Smooth muscle cell (in vitro differentiated cells): ENCODE data around the gene CDC42. TPM values are rescaled to one million over a fixed set of nuclear protein-coding genes. Genes with fewer than 3 reads are reported as not detected.

ENCODE experiments used
- DNase-seq: peaks from one replicate; lab custom pipeline; 2025; ENCODE audit not compliant: unreplicated experiment; lab: John Stamatoyannopoulos, UW
- H2AFZ ChIP-seq: fragments of 200-600 bp; sonication (generic); 2 replicates; pipeline ENCODE4 v1.6.0; 2016; ENCODE audit warnings: antibody characterized with exemption, low read depth, mild to moderate bottlenecking
- H3F3A ChIP-seq: fragments of 200-600 bp; sonication (generic); 2 replicates; pipeline ENCODE4 v1.6.0; 2017; ENCODE audit warnings: antibody characterized with exemption, low read depth
- H3K27ac ChIP-seq: fragments of 200-600 bp; sonication (generic); 2 replicates; pipeline ENCODE4 v1.5.1; 2016; ENCODE audit warnings: low read depth, mild to moderate bottlenecking
- H3K27me3 ChIP-seq: fragments of 200-600 bp; sonication (generic); 2 replicates; pipeline ENCODE4 v1.6.1; 2016; ENCODE audit warnings: low read depth, mild to moderate bottlenecking
- H3K36me3 ChIP-seq: fragments of 200-600 bp; sonication (generic); 2 replicates; pipeline ENCODE4 v1.5.1; 2016; ENCODE audit warnings: low read depth
- H3K4me1 ChIP-seq: fragments of 200-600 bp; sonication (generic); 2 replicates; pipeline ENCODE4 v1.5.1; 2016; ENCODE audit warnings: low read depth
- H3K4me2 ChIP-seq: fragments of 200-600 bp; sonication (generic); 2 replicates; pipeline ENCODE4 v1.6.0; 2016; ENCODE audit warnings: mild to moderate bottlenecking
- H3K4me3 ChIP-seq: fragments of 200-600 bp; sonication (generic); 2 replicates; pipeline ENCODE4 v1.5.1; 2016; ENCODE audit warnings: mild to moderate bottlenecking
- H3K79me2 ChIP-seq: fragments of 200-600 bp; sonication (generic); 2 replicates; pipeline ENCODE4 v1.6.0; 2016; ENCODE audit warnings: low read depth, mild to moderate bottlenecking
- H3K9ac ChIP-seq: fragments of 200-600 bp; sonication (generic); 2 replicates; pipeline ENCODE4 v1.6.0; 2016; ENCODE audit warnings: low read depth
- H3K9me3 ChIP-seq: fragments of 200-600 bp; sonication (generic); replicated peaks from 2 replicates; pipeline ENCODE4 v1.5.1; 2016; ENCODE audit warnings: low read depth
- H4K20me1 ChIP-seq: fragments of 200-600 bp; sonication (generic); 2 replicates; pipeline ENCODE4 v1.6.0; 2016; ENCODE audit warnings: low read depth
- CTCF ChIP-seq: fragments of 200-600 bp; sonication (generic); IDR thresholded peaks from 2 replicates; pipeline ENCODE4 v1.5.1; 2017; ENCODE audit warnings: borderline replicate concordance, mild to moderate bottlenecking, antibody characterized with exemption; ENCODE audit not compliant: insufficient read depth, poor library complexity, severe bottlenecking
- WGBS: methylation state at CpG from one replicate; pipeline ENCODE4 v1.1.7; 2016; ENCODE audit warnings: low lambda C conversion rate; 5-methylcytosine and 5-hydroxymethylcytosine counted together
- polyA plus RNA-seq: library from polyadenylated mRNA; unstranded; fragments of >200 nt; fragmentation: Nextera tagmentation; extraction: Ambion mirVana; gene quantifications from 2 replicates; pipeline ENCODE4 v1.2.1, GENCODE V29; 2016
- total RNA-seq: library from RNA; depleted of rRNA; stranded (reverse); fragments of >200 nt; gene quantifications from 2 replicates; pipeline ENCODE4 v1.2.3, GENCODE V29; 2014

CDC42 gene
- total and polyA plus RNA-seq, 2 experiments from 2014 or later: 74.0 to 407 TPM

DNA sequence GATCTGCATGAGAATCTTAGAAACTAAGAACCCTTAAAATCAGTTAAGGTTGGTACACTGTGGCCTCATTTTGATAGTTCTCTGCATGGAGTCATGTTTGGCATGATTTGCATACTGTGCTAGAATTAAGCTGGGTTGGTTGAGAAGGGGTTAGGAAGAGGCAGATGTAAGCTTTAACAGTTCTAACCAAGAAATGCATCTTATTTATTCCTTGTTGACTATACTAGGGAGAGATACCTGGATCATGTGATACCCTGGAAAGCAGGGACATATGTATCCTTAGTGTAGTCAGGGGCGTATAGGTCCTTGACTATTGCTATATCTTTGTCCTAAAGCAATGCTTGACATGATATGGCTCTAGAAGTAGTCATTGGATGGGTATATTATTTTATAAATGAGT lies 41.0 kb downstream of the CDC42 start:
- H2AFZ ChIP-seq: no peak overlapping the region
- no peak overlapping the region for H3K9ac ChIP-seq
- H3K36me3 ChIP-seq: no peaks in the 10 kb centered on the region
- H3K79me2 ChIP-seq: peaks cover 92% of the 10 kb centered on the region
- H3K4me2 ChIP-seq: no peak overlapping the region
- peaks cover 9% of the 10 kb centered on the region for H3K4me1 ChIP-seq
- no peak for TF ChIP-seq CTCF
- 100% methylated on average over 1 of the region's 1 CpG for WGBS
- H3K9me3 ChIP-seq: no peaks in the 10 kb centered on the region
- no peak for DNase-seq
- peaks cover 98% of the 10 kb centered on the region for H4K20me1 ChIP-seq
- H3F3A ChIP-seq: peaks cover 8% of the 10 kb centered on the region
- no peak overlapping the region for H3K4me3 ChIP-seq
- H3K27me3 ChIP-seq: no peaks in the 10 kb centered on the region
- H3K27ac ChIP-seq: no peak overlapping the region

DNA sequence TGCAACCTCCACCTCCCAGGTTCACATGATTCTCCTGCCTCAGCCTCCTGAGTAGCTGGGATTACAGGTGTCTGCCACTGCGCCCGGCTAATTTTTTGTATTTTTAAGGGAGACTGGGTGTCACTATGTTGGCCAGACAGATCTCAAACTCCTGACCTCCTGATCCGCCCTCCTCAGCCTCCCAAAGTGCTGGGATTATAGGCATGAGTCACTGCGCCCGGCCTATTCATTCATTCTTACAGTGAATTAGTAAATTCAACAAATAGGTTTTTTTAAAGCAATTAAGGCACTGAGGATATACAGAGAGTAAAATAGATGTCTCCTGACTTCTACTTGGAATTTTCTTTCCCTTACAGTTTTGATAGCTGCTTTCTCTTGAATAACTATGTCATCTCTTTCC lies 43.5 kb downstream of the CDC42 start:
- TF ChIP-seq CTCF: no peak
- Histone ChIP-seq H3K36me3 (no peaks in the 10 kb centered on the region), H3K27me3 (no peaks in the 10 kb centered on the region), H3K9me3 (no peaks in the 10 kb centered on the region), H4K20me1 (peaks cover 98% of the 10 kb centered on the region), H3K27ac (no peak overlapping the region), H3K9ac (no peak overlapping the region), H3F3A (peaks cover 13% of the 10 kb centered on the region), H3K79me2 (peaks cover 90% of the 10 kb centered on the region), H3K4me3 (no peak overlapping the region), H3K4me1 (no peaks in the 10 kb centered on the region), H2AFZ (no peak overlapping the region), H3K4me2 (no peak overlapping the region)
- 59% methylated on average over 5 of the region's 5 CpGs for WGBS
- no peak for DNase-seq

- no peaks in the 10 kb centered on the region for H3K36me3 ChIP-seq
- H3K4me3 ChIP-seq: no peak overlapping the region
- H3F3A ChIP-seq: peaks cover 13% of the 10 kb centered on the region
- 93% methylated on average over 3 of the region's 3 CpGs for WGBS
- H4K20me1 ChIP-seq: peaks cover 98% of the 10 kb centered on the region
- no peak for TF ChIP-seq CTCF
- no peaks in the 10 kb centered on the region for H3K9me3 ChIP-seq
- H2AFZ ChIP-seq: no peak overlapping the region
- H3K4me1 ChIP-seq: no peaks in the 10 kb centered on the region
- H3K9ac ChIP-seq: no peak overlapping the region
- H3K79me2 ChIP-seq: peaks cover 90% of the 10 kb centered on the region
- no peak overlapping the region for H3K27ac ChIP-seq
- H3K4me2 ChIP-seq: no peak overlapping the region
- no peaks in the 10 kb centered on the region for H3K27me3 ChIP-seq
- DNase-seq: no peak
These were observed 44.0 kb downstream of the CDC42 start for GRCh38 chr1:22096463-22096862.

DNA sequence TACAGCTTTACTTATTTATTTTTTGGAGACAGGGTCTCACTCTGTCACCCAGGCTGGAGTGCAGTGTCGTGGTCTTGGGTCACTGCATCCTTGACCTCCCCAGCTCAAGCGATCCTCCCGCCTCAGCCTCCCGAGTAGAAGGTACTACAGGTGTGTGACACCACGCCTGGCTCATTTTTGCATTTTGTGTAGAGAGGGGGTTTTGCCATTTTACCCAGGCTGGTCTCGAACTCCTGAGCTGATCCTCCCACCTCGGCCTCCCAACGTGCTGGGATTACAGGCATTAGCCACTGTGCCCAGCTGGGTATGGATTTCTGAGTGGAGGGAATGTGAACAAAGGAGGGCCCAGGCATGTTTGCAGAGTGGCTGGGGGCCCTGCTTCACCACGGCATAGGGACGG lies 46.2 kb downstream of the CDC42 start:
- 92% methylated on average over 10 of the region's 10 CpGs for WGBS
- Histone ChIP-seq H3K4me2 (no peak overlapping the region), H4K20me1 (peaks cover 98% of the 10 kb centered on the region), H3K4me1 (no peaks in the 10 kb centered on the region), H3K9me3 (no peaks in the 10 kb centered on the region), H3K9ac (no peak overlapping the region), H3K79me2 (peaks cover 85% of the 10 kb centered on the region), H3K27me3 (no peaks in the 10 kb centered on the region), H2AFZ (no peak overlapping the region), H3K27ac (no peak overlapping the region), H3K4me3 (no peak overlapping the region), H3F3A (peaks cover 13% of the 10 kb centered on the region), H3K36me3 (no peaks in the 10 kb centered on the region)
- TF ChIP-seq CTCF: no peak
- no peak for DNase-seq
